T-helper 2 cell treated with Interferon-gamma antibody and Interleukin-4, amounts not matched to agents 100 ng/mL and 5 ng/mL, for 36 hours (primary cell): ENCODE data around the gene SULT1A1. TPM values are rescaled to one million over a fixed set of nuclear protein-coding genes. Genes with fewer than 3 reads are reported as not detected.
"Not testable (repeated sequence)": the region's sequence is repeated elsewhere in the genome, so short reads cannot be mapped to it uniquely, and the experiment has no call there.

Experiments
- intact Hi-C: fragments of 100-400 bp; cut with micrococcal nuclease; formaldehyde crosslinking; loops from one replicate; pipeline ENCODE4 v1.15.1; 2023
- total RNA-seq: library from RNA; stranded (reverse); gene quantifications from 2 replicates; pipeline ENCODE4 v1.2.3, GENCODE V29; 2022

Gene SULT1A1
- 7.4 and 10.0 TPM in 2 replicates for total RNA-seq

GRCh38 chr16:28609631-28610594, at the start of gene SULT1A1:
TSS of gene SULT1A1 (minus strand) at chr16:28610044. CDS start at chr16:28608855, 1,189 bp downstream.
- intact Hi-C loops = no loop called here

DNA sequence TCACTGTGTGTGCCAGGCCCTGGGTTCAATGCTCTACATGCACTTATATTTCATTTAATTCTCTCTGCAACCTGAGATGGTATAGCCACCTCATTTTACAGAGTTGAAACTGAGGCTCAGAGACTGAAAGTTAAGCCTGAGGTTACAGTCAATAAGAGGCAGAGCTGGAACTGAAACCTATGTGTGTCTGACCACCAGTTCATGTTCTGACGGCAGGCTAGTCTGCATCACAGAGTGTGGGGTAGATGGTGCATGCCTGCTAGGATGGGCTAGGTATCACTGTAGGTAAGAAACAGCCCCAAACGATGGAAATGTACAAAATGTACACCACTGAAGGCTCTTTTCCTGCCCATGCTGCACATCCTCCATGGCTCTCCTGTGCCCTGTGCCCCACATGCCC, 30.1 kb upstream of the SULT1A1 start:
- intact Hi-C loops = not testable (repeated sequence)

- intact Hi-C loops = not testable (repeated sequence)
These were observed 28.5 kb upstream of the SULT1A1 start for GRCh38 chr16:28638359-28638758.

DNA sequence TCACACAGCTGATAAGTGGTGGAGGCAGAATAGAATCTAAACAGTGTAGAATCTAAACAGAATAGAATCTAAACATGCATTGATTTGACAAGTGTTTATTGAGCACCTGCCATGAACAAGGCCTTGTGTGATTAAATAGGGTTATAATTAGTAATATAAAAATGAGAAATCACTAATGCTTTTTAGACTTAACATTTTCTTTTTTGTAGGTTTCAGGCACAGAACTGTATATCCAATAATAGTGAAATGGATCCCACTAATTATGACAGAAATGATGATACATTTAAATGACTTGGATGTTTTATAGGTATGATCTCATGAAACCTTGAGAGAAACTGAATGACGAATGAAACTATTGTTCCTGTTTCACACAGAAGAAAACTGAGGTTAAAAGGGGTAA, 27.9 kb upstream of the SULT1A1 start, which contains the start of gene NPIPB8:
TSS of gene NPIPB8 (plus strand) at position 301 of the 400 bp plus-strand sequence. CDS start 296 bp downstream, outside the sequence.
- intact Hi-C loops = not testable (repeated sequence)

DNA sequence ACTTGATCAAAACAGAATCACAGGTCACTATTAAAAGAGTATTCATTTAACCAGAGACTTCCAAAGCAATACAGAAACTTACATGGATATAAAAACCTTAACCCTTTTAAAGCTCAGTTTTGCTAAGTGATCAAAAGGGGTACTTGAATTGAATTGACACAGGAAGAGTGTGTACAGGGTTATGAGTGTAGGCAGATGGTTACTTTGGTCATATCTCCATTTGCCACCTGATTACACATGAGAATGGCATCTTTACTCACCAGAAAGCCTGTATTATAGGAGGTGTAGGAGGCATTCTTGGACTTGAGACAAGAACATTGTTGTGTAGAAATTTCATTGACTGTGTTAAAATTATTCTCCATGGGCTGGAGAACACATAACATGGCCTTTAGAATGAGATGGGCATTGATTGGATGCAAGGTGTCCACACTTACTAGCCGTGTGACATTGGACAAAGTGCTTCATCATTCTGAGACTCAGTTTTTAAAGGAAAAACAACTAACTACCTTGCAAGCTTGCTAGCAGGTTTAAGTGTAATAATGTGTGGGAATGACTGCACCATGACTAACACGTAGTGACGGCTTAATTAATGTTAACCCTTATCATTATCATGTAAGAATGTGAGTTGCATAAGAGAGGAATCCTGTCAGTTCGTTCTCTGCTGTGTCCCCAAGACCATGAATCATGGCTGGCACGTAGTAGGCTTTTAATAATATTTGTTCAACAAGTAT, 26.4 kb upstream of the SULT1A1 start:
- intact Hi-C loops = not testable (repeated sequence)

GRCh38 chr16:28630905-28631304, 21.1 kb upstream of the SULT1A1 start:
- intact Hi-C loops = not testable (repeated sequence)

DNA sequence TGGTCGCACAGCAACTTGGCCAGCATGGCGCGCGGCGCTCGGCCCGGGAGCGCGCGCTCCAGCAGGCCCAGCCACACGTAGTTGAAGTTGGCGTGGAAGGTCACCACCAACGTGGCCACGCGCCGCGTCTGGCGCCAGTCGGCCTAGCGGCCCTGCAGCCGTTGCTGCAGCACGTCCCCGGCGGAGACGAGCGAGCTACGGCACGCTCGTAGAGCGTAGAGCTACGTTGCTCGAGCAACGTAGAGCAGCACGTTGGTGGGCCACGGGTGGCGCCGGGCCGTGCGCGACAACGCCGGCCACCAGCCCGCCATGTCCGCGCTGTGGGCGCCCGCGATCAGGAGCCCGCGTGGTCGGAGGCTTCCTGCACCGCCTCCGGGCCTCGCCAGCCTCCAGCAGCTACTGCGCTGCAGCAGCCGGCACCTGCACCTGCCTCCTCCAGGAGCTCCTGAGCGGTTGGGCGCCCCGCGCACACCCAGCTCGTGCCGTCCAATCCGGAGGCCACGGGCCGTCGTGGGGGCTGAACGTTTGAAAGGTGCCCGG, 13.4 kb upstream of the SULT1A1 start:
- intact Hi-C loops = no loop called here

DNA sequence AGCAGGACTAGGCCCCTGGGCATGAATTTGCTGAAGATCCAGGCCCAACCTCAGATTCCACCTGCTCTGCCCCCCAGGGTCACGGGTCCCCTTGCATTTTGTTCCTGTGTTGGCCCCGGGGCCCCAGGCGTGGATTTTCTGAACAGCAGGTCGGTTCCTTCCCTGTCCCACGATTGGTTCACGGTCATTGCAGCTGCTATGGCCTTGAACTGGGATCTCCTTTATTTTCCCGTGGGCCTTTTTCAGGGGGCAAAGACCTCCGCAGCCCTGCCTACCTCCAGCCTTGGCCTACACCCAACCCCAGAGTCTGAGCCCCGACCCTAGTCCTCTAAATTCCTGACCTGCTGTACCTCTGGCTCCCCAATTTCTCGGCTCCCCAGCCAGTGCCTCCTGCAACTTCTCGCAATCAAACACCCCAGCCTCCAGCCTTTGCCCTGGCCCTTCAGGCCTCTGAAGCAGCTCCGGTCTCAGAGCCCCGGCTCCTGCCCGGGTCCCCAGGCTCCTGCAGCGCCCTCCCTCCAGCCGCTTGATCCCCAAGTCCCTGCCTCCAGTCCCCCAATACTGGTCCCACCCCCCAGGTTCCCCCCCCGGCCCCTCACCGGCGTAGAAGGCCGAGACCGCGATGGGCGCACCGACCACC, 12.8 kb upstream of the SULT1A1 start:
- intact Hi-C loops = not testable (repeated sequence)

- intact Hi-C loops = no loop called here
These were observed 11.8 kb upstream of the SULT1A1 start for GRCh38 chr16:28621481-28622155.

GRCh38 chr16:28620316-28620715, 10.5 kb upstream of the SULT1A1 start:
- intact Hi-C loops = not testable (repeated sequence)

- intact Hi-C loops = no loop called here
These were observed 8.0 kb upstream of the SULT1A1 start for GRCh38 chr16:28617874-28618273.

DNA sequence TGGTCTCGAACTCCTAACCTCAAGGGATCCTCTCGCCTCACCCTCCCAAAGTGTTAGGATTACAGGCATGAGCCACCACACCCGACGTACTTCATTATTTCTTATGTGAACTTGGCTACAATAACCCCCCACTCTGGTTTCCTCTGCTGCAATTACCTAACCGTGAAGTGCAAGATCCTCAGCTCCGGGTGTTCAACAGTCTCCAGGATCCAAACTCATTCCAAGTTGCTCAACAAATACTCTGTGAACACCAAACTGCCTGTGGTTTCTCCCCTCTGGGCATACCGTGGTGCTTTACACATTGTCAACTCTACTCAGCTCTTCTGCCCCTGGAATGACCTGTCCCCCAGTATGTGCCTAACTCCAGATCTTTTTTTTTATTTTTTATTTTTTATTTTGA, 6.8 kb upstream of the SULT1A1 start:
- intact Hi-C loops = no loop called here

- intact Hi-C loops = not testable (repeated sequence)
These were observed 6.4 kb upstream of the SULT1A1 start for GRCh38 chr16:28616224-28616577.

DNA sequence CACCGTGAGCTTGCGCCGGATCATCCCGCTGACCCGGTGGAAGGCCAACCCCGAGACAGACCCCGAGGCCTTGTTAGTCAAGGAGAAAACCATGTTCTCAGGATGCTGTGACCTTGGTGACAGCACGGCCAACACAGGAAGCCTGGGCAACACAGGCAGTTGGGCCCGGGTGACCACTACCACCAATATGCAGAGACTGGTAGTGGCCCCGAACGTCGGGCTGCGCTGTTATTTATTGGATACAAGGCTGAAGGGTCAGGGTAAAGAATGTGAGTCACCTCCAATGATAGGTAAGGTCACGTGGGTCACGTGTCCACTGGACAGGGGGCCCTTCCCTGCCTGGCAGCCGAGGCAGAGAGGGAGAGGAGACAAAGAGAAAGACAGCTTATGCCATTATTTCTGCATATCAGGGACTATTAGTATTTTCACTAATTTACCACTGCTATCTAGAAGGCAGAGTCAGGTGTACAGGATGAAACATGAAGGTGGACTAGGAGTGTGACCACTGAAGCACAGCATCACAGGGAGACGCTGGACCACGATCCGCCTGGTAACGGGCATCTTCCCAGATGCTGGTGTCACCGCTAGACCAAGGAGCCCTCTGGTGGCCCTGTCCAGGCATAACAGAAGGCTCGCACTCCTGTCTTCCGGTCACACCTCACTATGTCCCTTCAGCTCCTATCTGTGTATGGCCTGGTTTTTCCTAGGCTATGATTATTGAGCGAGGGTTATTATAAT, 5.8 kb upstream of the SULT1A1 start:
- intact Hi-C loops = not testable (repeated sequence)

DNA sequence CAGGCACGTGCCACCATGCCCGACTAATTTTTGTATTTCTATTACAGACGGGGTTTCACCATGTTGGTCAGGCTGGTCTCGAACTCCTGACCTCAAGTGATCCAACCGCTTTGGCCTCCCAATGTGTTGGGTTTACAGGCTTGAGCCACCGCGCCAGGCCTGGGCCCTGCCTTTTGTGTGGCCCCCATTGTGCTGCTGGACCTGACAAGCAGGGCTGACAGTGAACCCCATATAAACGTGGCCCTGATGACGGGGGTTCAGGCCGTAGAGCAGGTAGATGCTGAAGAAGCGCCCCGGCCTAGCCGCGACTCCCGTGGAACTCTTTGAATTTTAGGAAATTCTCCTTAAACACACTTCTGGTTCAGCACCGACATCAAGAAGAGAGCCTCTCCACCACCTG, 4.7 kb upstream of the SULT1A1 start:
- intact Hi-C loops = not testable (repeated sequence)

- intact Hi-C loops = not testable (repeated sequence)
These were observed 4.1 kb upstream of the SULT1A1 start for GRCh38 chr16:28613912-28614311.

GRCh38 chr16:28612359-28613280, 2.8 kb upstream of the SULT1A1 start:
- intact Hi-C loops = not testable (repeated sequence)

- intact Hi-C loops = no loop called here
These were observed 849 bp upstream of the SULT1A1 start for GRCh38 chr16:28610595-28611191.
